Breast epithelium (tissue), 4 donors: Measurements from ENCODE around the gene PER2. TPM values are rescaled to one million over a fixed set of nuclear protein-coding genes. Genes with fewer than 3 reads are reported as not detected.

ENCODE experiments used
- DNase-seq, 2 donors: peaks; one replicate each; pipeline ENCODE4 v3.0.0-alpha.2; 2019; ENCODE audit warnings: low spot score in 2 of 2
- H3K27ac ChIP-seq, 2 donors: fragments of 200-600 bp; sonication (generic) in 1 of 2; one replicate each; pipeline ENCODE4 v1.5.1; 2016 to 2019; ENCODE audit warnings: mild to moderate bottlenecking in 1 of 2
- H3K27me3 ChIP-seq, 2 donors: fragments of 200-600 bp; sonication (generic) in 1 of 2; one replicate each; pipeline versions ENCODE4 v1.5.1 to v1.6.0; 2017 to 2019; ENCODE audit warnings: control low read depth in 1 of 2, mild to moderate bottlenecking in 1 of 2
- H3K36me3 ChIP-seq: fragments of 200-600 bp; one replicate; pipeline ENCODE4 v1.5.1; 2019
- H3K4me1 ChIP-seq, 2 donors: fragments of 200-600 bp; sonication (generic); one replicate each; pipeline ENCODE4 v1.5.1; 2016 to 2019; ENCODE audit warnings: control low read depth in 1 of 2
- H3K4me3 ChIP-seq, 3 donors: fragments of 200-600 bp; sonication (generic); 1 replicate in 2 of 3; 2 replicates in 1 of 3; pipeline ENCODE4 v1.5.1; 2016 to 2019; ENCODE audit warnings: mild to moderate bottlenecking in 3 of 3, moderate library complexity in 2 of 3
- H3K9me3 ChIP-seq, 2 donors: fragments of 200-600 bp; sonication (generic) in 1 of 2; one replicate each; pipeline ENCODE4 v1.5.1; 2016 to 2019; ENCODE audit warnings: control low read depth in 1 of 2
- CTCF ChIP-seq, 3 donors: fragments of 450-650 bp; IDR thresholded peaks; one replicate each; pipeline ENCODE4 v1.5.1; 2016 to 2017; ENCODE audit warnings: antibody characterized with exemption in 3 of 3, mild to moderate bottlenecking in 3 of 3, moderate library complexity in 3 of 3
- POLR2A ChIP-seq: fragments of 450-650 bp; IDR thresholded peaks from one replicate; pipeline ENCODE4 v1.6.1; 2016; ENCODE audit warnings: antibody characterized with exemption, mild to moderate bottlenecking, moderate library complexity
- POLR2AphosphoS5 ChIP-seq, 3 donors: sonication (generic); formaldehyde crosslinking; IDR thresholded peaks; one replicate each; pipeline ENCODE4 v1.6.1; 2017; ENCODE audit warnings: antibody characterized with exemption in 3 of 3
- intact Hi-C: fragments of 100-400 bp; cut with DNase I; formaldehyde crosslinking; loops from one replicate; pipeline ENCODE4 v1.15.1; 2023; ENCODE audit warnings: low total_unique reads
- total RNA-seq, 3 donors: library from RNA; depleted of rRNA; stranded (reverse); fragments of >200 nt; gene quantifications; one replicate each; pipeline ENCODE4 v1.1.0, GENCODE V29; 2016

Gene PER2
- total RNA-seq, 3 donors from 2014 or later, result 14.1 to 29.7 (median 16.1) TPM

GRCh38 chr2:238207006-238207405 is 81.4 kb downstream of the PER2 start:
- intact Hi-C loops, result no loop called here
- no peaks in the 10 kb centered on the region for H3K9me3 ChIP-seq

GRCh38 chr2:238203973-238204683 is 84.3 kb downstream of the PER2 start:
- Histone ChIP-seq H3K27me3 (no peaks in the 10 kb centered on the region), H3K27ac (peak overlapping the region; percentile 93 to 96), H3K4me1 (peaks cover 0 to 18% of the 10 kb centered on the region in 2 donors), H3K36me3 (no peaks in the 10 kb centered on the region), H3K9me3 (no peaks in the 10 kb centered on the region), H3K4me3 (peak overlapping the region; percentile 60 to 99 (median 85))
- DNase-seq, result no peak
- TF ChIP-seq POLR2A (peak; percentile 15), CTCF (IDR thresholded peaks at IDR 0.05) (no peak)
- intact Hi-C loops, result no loop called here

More at GRCh38 chr2:238207006-238207405, 81.4 kb downstream of the PER2 start:
- no peaks in the 10 kb centered on the region for H3K27me3 ChIP-seq
- no peaks in the 10 kb centered on the region for H3K36me3 ChIP-seq
- H3K4me1 ChIP-seq, result peaks cover 0 to 2% of the 10 kb centered on the region in 2 donors
- DNase-seq, result no peak
- H3K4me3 ChIP-seq, result no peak overlapping the region
- H3K27ac ChIP-seq, result no peak overlapping the region
- TF ChIP-seq POLR2AphosphoS5 (IDR thresholded peaks at IDR 0.05) (no peak), CTCF (IDR thresholded peaks at IDR 0.05) (no peak), POLR2A (no peak)

GRCh38 chr2:238203094-238203972 is 85.1 kb downstream of the PER2 start, which contains the start of gene ILKAP:
Gene ILKAP, minus strand, starts transcription at chr2:238203695. Its CDS starts 142 bp downstream, at chr2:238203553.
- Histone ChIP-seq H3K27me3 (no peaks in the 10 kb centered on the region), H3K27ac (peak within 1 kb of the TSS; percentile 93 to 96), H3K36me3 (no peaks in the 10 kb centered on the region), H3K4me1 (peaks cover 0 to 18% of the 10 kb centered on the region in 2 donors), H3K4me3 (peak within 1 kb of the TSS; percentile 60 to 99 (median 85)), H3K9me3 (no peaks in the 10 kb centered on the region)
- intact Hi-C loops, result no loop called here
- no peak for TF ChIP-seq POLR2A
- peak in 2 of 3 donors; percentile 24 to 76 for TF ChIP-seq POLR2AphosphoS5 (IDR thresholded peaks at IDR 0.05)
- TF ChIP-seq CTCF (IDR thresholded peaks at IDR 0.05), result no peak
- DNase-seq, result peak; percentile 83 to 88

GRCh38 chr2:238202326-238203093 is 85.9 kb downstream of the PER2 start:
- TF ChIP-seq POLR2A (no peak), CTCF (IDR thresholded peaks at IDR 0.05) (no peak), POLR2AphosphoS5 (IDR thresholded peaks at IDR 0.05) (no peak)
- Histone ChIP-seq H3K9me3 (no peaks in the 10 kb centered on the region), H3K36me3 (no peaks in the 10 kb centered on the region), H3K27me3 (no peaks in the 10 kb centered on the region), H3K27ac (peak overlapping the region; percentile 93 to 96), H3K4me1 (peaks cover 0 to 18% of the 10 kb centered on the region in 2 donors), H3K4me3 (peak overlapping the region; percentile 60 to 99 (median 85))
- intact Hi-C loops, result no loop called here
- DNase-seq, result no peak

Other genes with a start within 250 kb of the PER2 start
- gene SCLY, start 227.6 kb downstream of the PER2 start, total RNA-seq, result 10 to 100 TPM; 11.2 to 16.7 (median 12.1) TPM
- 1 to 10 TPM in 1 of 3 donors, under 1 TPM in 2; 0.15 to 1.3 (median 0.64) TPM for gene ESPNL, start 188.3 kb downstream of the PER2 start, total RNA-seq
- gene KLHL30, start 149.9 kb downstream of the PER2 start, total RNA-seq, result under 1 TPM; 0.15 to 0.98 (median 0.32) TPM
- gene ERFE, start 129.6 kb downstream of the PER2 start, total RNA-seq, result under 1 TPM in 2 of 3 donors, not detected in 1; 0.48 to 0.98 TPM
- gene ILKAP, start 84.9 kb downstream of the PER2 start, total RNA-seq, result 10 to 100 TPM; 31.4 to 43.9 (median 38.3) TPM
- 1 to 10 TPM; 4.0 to 5.6 (median 4.7) TPM for gene HES6, start 48.6 kb downstream of the PER2 start, total RNA-seq
- 10 to 100 TPM; 12.1 to 20.6 (median 15.7) TPM for gene TRAF3IP1, start 31.9 kb upstream of the PER2 start, total RNA-seq
- gene ASB1, start 138.3 kb upstream of the PER2 start, total RNA-seq, result 10 to 100 TPM; 11.2 to 18.7 (median 18.4) TPM